SIG-M5 treated with dmso at 0.1 percent for 504 hours (cell line): Measurements from ENCODE around the gene ENDOV.

Source experiments
- DNase-seq: peaks from one replicate; lab custom pipeline; 2025; ENCODE audit not compliant: unreplicated experiment; lab: John Stamatoyannopoulos, UW

Gene ENDOV

GRCh38 chr17:80414803-80415625, at the start of gene ENDOV:
Gene ENDOV, plus strand, starts transcription at chr17:80415167. Its CDS starts 28 bp downstream, at chr17:80415195.
- peak; percentile 84 for DNase-seq

GRCh38 chr17:80365983-80366382, 49.0 kb upstream of the ENDOV start:
- DNase-seq, result no peak

- DNase-seq, result no peak
These were observed 47.5 kb upstream of the ENDOV start for GRCh38 chr17:80367503-80367902.

GRCh38 chr17:80371196-80371595, 43.8 kb upstream of the ENDOV start:
- DNase-seq, result no peak

- no peak for DNase-seq
These were observed 42.5 kb upstream of the ENDOV start for GRCh38 chr17:80372456-80372855.

GRCh38 chr17:80372922-80373570, 41.9 kb upstream of the ENDOV start:
- no peak for DNase-seq

GRCh38 chr17:80374039-80374731, 40.8 kb upstream of the ENDOV start:
- no peak for DNase-seq

- peak; percentile 17 for DNase-seq
These were observed 40.0 kb upstream of the ENDOV start for GRCh38 chr17:80374732-80375585.

- DNase-seq, result no peak
These were observed 38.4 kb upstream of the ENDOV start for GRCh38 chr17:80376531-80376930.

- DNase-seq, result no peak
These were observed 37.2 kb upstream of the ENDOV start for GRCh38 chr17:80377798-80378197.

GRCh38 chr17:80379348-80379747, 35.6 kb upstream of the ENDOV start:
- DNase-seq, result no peak

GRCh38 chr17:80380068-80380467, 34.9 kb upstream of the ENDOV start:
- DNase-seq, result no peak

- no peak for DNase-seq
These were observed 34.4 kb upstream of the ENDOV start for GRCh38 chr17:80380555-80381002.

- no peak for DNase-seq
These were observed 33.5 kb upstream of the ENDOV start for GRCh38 chr17:80381416-80381923.

- DNase-seq, result no peak
These were observed 32.5 kb upstream of the ENDOV start for GRCh38 chr17:80382446-80382845.

- DNase-seq, result no peak
These were observed 32.0 kb upstream of the ENDOV start for GRCh38 chr17:80382956-80383355.

GRCh38 chr17:80384078-80384960, 30.6 kb upstream of the ENDOV start:
- no peak for DNase-seq

- no peak for DNase-seq
These were observed 29.9 kb upstream of the ENDOV start for GRCh38 chr17:80385046-80385445.

- no peak for DNase-seq
These were observed 28.6 kb upstream of the ENDOV start for GRCh38 chr17:80386341-80386740.

GRCh38 chr17:80387071-80387470, 27.9 kb upstream of the ENDOV start:
- DNase-seq, result no peak
